WTC11 (cell line): Measurements from ENCODE around the gene MRE11. TPM values are rescaled to one million over a fixed set of nuclear protein-coding genes. Genes with fewer than 3 reads are reported as not detected.

Experiments
- ATAC-seq: fragments of 200-7000 bp; cut with Tn5 transposase; 2 replicates; pipeline ENCODE4 v1.10.0; 2021; ENCODE audit warnings: mild to moderate bottlenecking, moderate library complexity
- CTCF ChIA-PET: fragments of 300-600 bp; sonication (Branson Sonifier 250); formaldehyde crosslinking; loops from one replicate; lab custom pipeline; 2021; ENCODE audit warnings: antibody characterized with exemption; lab: Charles Lee
- POLR2A ChIA-PET: fragments of 350-600 bp; sonication (Branson Sonifier 250); formaldehyde crosslinking; loops from one replicate; lab custom pipeline; 2021; ENCODE audit warnings: antibody characterized with exemption; lab: Charles Lee
- DNase-seq: peaks from one replicate; pipeline ENCODE4 v3.0.0; 2021; ENCODE audit warnings: low spot score
- H3K27ac Mint-ChIP-seq: 2 replicates; pipeline ENCODE4 v1.8.0; 2021; ENCODE audit warnings: mixed read lengths
- H3K27me3 Mint-ChIP-seq: 2 replicates; pipeline ENCODE4 v1.8.0; 2021; ENCODE audit warnings: low read depth, mild to moderate bottlenecking, moderate library complexity, mixed read lengths
- H3K36me3 Mint-ChIP-seq: 2 replicates; pipeline ENCODE4 v1.8.0; 2021; ENCODE audit warnings: mixed read lengths
- H3K4me1 Mint-ChIP-seq: 2 replicates; pipeline ENCODE4 v1.8.0; 2022; ENCODE audit warnings: mixed read lengths
- H3K4me3 Mint-ChIP-seq: 2 replicates; pipeline ENCODE4 v1.8.0; 2021; ENCODE audit warnings: mild to moderate bottlenecking, moderate library complexity, mixed read lengths
- H3K9me3 Mint-ChIP-seq: 2 replicates; pipeline ENCODE4 v1.8.0; 2021; ENCODE audit warnings: mixed read lengths
- ATF1 ChIP-seq: sonication (generic); formaldehyde crosslinking; IDR thresholded peaks from 2 replicates; pipeline ENCODE4 v1.8.1; 2023; ENCODE audit warnings: mild to moderate bottlenecking, moderate library complexity, missing genetic modification reagents
- CREM ChIP-seq: sonication (generic); formaldehyde crosslinking; IDR thresholded peaks from 2 replicates; pipeline ENCODE4 v1.8.1; 2022; ENCODE audit warnings: mild to moderate bottlenecking, missing genetic modification reagents, moderate library complexity
- FOXJ3 ChIP-seq: sonication (generic); formaldehyde crosslinking; IDR thresholded peaks from 2 replicates; pipeline ENCODE4 v1.9.0; 2021; ENCODE audit warnings: missing genetic modification reagents, mild to moderate bottlenecking, borderline replicate concordance
- IRF2 ChIP-seq: sonication (generic); formaldehyde crosslinking; IDR thresholded peaks from 2 replicates; pipeline ENCODE4 v1.8.0; 2022; ENCODE audit warnings: low read depth, missing genetic modification reagents, borderline replicate concordance
- MXD4 ChIP-seq: fragments of 250-450 bp; sonication (Bioruptor Pico); IDR thresholded peaks from 2 replicates; pipeline ENCODE4 v1.8.0; 2021; ENCODE audit warnings: mild to moderate bottlenecking, moderate library complexity, borderline replicate concordance
- MYBL2 ChIP-seq: sonication (generic); formaldehyde crosslinking; IDR thresholded peaks from 2 replicates; pipeline ENCODE4 v1.8.1; 2023; ENCODE audit warnings: mild to moderate bottlenecking, moderate library complexity, missing genetic modification reagents
- SMAD3 ChIP-seq: sonication (generic); formaldehyde crosslinking; IDR thresholded peaks from 2 replicates; pipeline ENCODE4 v1.8.0; 2022; ENCODE audit warnings: missing genetic modification reagents, mild to moderate bottlenecking, borderline replicate concordance
- SP1 ChIP-seq: sonication (generic); formaldehyde crosslinking; conservative IDR thresholded peaks from 2 replicates; pipeline ENCODE4 v1.8.1; 2022; ENCODE audit warnings: missing genetic modification reagents
- ZNF138 ChIP-seq: sonication (generic); formaldehyde crosslinking; conservative IDR thresholded peaks from 2 replicates; pipeline ENCODE4 v1.8.1; 2022; ENCODE audit warnings: mild to moderate bottlenecking, moderate library complexity, missing genetic modification reagents
- ZNF232 ChIP-seq: sonication (generic); formaldehyde crosslinking; IDR thresholded peaks from 2 replicates; pipeline ENCODE4 v1.8.0; 2022; ENCODE audit warnings: mild to moderate bottlenecking, missing genetic modification reagents
- ZNF423 ChIP-seq: fragments of 250-450 bp; sonication (Bioruptor Pico); IDR thresholded peaks from 2 replicates; pipeline ENCODE4 v2.1.2; 2022; ENCODE audit warnings: mild to moderate bottlenecking, moderate library complexity
- total RNA-seq: library from RNA; stranded (reverse); gene quantifications from 3 replicates; pipeline ENCODE4 v1.2.3, GENCODE V29; 2021
- TF ChIP-seq, protein P1 (sequence below): sonication (generic); formaldehyde crosslinking; IDR thresholded peaks from 2 replicates; pipeline ENCODE4 v1.8.0; 2022; ENCODE audit warnings: mild to moderate bottlenecking, missing genetic modification reagents
- TF ChIP-seq, protein P2 (sequence below): sonication (generic); formaldehyde crosslinking; IDR thresholded peaks from 2 replicates; pipeline ENCODE4 v1.8.1; 2022; ENCODE audit warnings: mild to moderate bottlenecking, moderate library complexity, missing genetic modification reagents
- TF ChIP-seq, protein P3 (sequence below): fragments of 250-450 bp; sonication (Bioruptor Pico); IDR thresholded peaks from 2 replicates; pipeline ENCODE4 v1.9.0; 2021; ENCODE audit warnings: mild to moderate bottlenecking
- TF ChIP-seq, protein P4 (sequence below): sonication (generic); formaldehyde crosslinking; IDR thresholded peaks from 2 replicates; pipeline ENCODE4 v1.8.1; 2023; ENCODE audit warnings: mild to moderate bottlenecking, missing genetic modification reagents
- TF ChIP-seq, protein P5 (sequence below): sonication (generic); formaldehyde crosslinking; IDR thresholded peaks from 2 replicates; pipeline ENCODE4 v1.8.1; 2022; ENCODE audit warnings: low read depth, missing genetic modification reagents, borderline replicate concordance
- TF ChIP-seq, protein P6 (sequence below): sonication (generic); formaldehyde crosslinking; IDR thresholded peaks from 2 replicates; pipeline ENCODE4 v1.8.1; 2023; ENCODE audit warnings: mild to moderate bottlenecking, moderate library complexity, missing genetic modification reagents

MRE11 gene
- total RNA-seq, 1 experiment from 2014 or later: 34.3 TPM

DNA sequence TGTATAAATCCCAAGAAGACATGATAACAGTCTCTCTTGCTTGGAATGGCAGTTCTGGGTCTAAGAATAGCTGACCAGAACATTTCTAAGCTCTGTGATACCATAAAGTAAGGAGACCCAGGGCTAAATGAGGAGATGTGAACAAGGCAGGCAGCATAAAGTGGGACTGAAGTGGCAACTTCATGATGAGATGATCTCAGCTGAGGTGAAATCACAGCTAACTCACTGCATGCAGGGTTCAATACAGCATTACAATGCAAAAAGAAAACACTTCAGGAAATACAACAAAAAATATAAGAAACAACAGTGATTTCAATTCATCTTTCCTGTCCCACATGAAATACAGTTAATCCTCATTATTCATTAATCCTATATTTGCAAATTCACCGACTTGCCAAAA is 44.6 kb downstream of the MRE11 start:
- peaks cover 7% of the 10 kb centered on the region; the same call in 1 of the 2 replicates for H3K9me3 Mint-ChIP-seq
- ChIA-PET POLR2A (no interaction called here), CTCF (interaction anchor here (1.1 kb wide), 1 partner anchor 56 kb away, joined by 3 read pairs; no protein-coding TSS in a partner anchor)
- no peak for DNase-seq
- H3K27me3 Mint-ChIP-seq: no peaks in the 10 kb centered on the region
- peaks cover 28% of the 10 kb centered on the region for H3K36me3 Mint-ChIP-seq
- ATAC-seq: no peak
- no peak for TF ChIP-seq ATF1 (CRISPR knock-in tag)
- TF ChIP-seq, protein P1, sequence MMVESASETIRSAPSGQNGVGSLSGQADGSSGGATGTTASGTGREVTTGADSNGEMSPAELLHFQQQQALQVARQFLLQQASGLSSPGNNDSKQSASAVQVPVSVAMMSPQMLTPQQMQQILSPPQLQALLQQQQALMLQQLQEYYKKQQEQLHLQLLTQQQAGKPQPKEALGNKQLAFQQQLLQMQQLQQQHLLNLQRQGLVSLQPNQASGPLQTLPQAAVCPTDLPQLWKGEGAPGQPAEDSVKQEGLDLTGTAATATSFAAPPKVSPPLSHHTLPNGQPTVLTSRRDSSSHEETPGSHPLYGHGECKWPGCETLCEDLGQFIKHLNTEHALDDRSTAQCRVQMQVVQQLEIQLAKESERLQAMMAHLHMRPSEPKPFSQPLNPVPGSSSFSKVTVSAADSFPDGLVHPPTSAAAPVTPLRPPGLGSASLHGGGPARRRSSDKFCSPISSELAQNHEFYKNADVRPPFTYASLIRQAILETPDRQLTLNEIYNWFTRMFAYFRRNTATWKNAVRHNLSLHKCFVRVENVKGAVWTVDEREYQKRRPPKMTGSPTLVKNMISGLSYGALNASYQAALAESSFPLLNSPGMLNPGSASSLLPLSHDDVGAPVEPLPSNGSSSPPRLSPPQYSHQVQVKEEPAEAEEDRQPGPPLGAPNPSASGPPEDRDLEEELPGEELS (CRISPR knock-in tag): no peak
- TF ChIP-seq MXD4 (CRISPR knock-in tag): no peak
- TF ChIP-seq MYBL2 (CRISPR knock-in tag): no peak
- TF ChIP-seq CREM: no peak
- TF ChIP-seq, protein P2, sequence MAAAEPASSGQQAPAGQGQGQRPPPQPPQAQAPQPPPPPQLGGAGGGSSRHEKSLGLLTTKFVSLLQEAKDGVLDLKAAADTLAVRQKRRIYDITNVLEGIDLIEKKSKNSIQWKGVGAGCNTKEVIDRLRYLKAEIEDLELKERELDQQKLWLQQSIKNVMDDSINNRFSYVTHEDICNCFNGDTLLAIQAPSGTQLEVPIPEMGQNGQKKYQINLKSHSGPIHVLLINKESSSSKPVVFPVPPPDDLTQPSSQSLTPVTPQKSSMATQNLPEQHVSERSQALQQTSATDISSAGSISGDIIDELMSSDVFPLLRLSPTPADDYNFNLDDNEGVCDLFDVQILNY: no peak
- no peak for TF ChIP-seq ZNF423 (CRISPR knock-in tag)
- TF ChIP-seq, protein P3, sequence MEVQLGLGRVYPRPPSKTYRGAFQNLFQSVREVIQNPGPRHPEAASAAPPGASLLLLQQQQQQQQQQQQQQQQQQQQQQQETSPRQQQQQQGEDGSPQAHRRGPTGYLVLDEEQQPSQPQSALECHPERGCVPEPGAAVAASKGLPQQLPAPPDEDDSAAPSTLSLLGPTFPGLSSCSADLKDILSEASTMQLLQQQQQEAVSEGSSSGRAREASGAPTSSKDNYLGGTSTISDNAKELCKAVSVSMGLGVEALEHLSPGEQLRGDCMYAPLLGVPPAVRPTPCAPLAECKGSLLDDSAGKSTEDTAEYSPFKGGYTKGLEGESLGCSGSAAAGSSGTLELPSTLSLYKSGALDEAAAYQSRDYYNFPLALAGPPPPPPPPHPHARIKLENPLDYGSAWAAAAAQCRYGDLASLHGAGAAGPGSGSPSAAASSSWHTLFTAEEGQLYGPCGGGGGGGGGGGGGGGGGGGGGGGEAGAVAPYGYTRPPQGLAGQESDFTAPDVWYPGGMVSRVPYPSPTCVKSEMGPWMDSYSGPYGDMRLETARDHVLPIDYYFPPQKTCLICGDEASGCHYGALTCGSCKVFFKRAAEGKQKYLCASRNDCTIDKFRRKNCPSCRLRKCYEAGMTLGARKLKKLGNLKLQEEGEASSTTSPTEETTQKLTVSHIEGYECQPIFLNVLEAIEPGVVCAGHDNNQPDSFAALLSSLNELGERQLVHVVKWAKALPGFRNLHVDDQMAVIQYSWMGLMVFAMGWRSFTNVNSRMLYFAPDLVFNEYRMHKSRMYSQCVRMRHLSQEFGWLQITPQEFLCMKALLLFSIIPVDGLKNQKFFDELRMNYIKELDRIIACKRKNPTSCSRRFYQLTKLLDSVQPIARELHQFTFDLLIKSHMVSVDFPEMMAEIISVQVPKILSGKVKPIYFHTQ (CRISPR knock-in tag): no peak
- no peak for TF ChIP-seq ZNF138 (CRISPR knock-in tag)
- no peak for TF ChIP-seq FOXJ3
- TF ChIP-seq SP1 (CRISPR knock-in tag): no peak
- TF ChIP-seq, protein P4, sequence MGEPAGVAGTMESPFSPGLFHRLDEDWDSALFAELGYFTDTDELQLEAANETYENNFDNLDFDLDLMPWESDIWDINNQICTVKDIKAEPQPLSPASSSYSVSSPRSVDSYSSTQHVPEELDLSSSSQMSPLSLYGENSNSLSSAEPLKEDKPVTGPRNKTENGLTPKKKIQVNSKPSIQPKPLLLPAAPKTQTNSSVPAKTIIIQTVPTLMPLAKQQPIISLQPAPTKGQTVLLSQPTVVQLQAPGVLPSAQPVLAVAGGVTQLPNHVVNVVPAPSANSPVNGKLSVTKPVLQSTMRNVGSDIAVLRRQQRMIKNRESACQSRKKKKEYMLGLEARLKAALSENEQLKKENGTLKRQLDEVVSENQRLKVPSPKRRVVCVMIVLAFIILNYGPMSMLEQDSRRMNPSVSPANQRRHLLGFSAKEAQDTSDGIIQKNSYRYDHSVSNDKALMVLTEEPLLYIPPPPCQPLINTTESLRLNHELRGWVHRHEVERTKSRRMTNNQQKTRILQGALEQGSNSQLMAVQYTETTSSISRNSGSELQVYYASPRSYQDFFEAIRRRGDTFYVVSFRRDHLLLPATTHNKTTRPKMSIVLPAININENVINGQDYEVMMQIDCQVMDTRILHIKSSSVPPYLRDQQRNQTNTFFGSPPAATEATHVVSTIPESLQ (CRISPR knock-in tag): no peak
- TF ChIP-seq SMAD3: no peak
- TF ChIP-seq, protein P5, sequence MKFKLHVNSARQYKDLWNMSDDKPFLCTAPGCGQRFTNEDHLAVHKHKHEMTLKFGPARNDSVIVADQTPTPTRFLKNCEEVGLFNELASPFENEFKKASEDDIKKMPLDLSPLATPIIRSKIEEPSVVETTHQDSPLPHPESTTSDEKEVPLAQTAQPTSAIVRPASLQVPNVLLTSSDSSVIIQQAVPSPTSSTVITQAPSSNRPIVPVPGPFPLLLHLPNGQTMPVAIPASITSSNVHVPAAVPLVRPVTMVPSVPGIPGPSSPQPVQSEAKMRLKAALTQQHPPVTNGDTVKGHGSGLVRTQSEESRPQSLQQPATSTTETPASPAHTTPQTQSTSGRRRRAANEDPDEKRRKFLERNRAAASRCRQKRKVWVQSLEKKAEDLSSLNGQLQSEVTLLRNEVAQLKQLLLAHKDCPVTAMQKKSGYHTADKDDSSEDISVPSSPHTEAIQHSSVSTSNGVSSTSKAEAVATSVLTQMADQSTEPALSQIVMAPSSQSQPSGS: no peak
- TF ChIP-seq, protein P6, sequence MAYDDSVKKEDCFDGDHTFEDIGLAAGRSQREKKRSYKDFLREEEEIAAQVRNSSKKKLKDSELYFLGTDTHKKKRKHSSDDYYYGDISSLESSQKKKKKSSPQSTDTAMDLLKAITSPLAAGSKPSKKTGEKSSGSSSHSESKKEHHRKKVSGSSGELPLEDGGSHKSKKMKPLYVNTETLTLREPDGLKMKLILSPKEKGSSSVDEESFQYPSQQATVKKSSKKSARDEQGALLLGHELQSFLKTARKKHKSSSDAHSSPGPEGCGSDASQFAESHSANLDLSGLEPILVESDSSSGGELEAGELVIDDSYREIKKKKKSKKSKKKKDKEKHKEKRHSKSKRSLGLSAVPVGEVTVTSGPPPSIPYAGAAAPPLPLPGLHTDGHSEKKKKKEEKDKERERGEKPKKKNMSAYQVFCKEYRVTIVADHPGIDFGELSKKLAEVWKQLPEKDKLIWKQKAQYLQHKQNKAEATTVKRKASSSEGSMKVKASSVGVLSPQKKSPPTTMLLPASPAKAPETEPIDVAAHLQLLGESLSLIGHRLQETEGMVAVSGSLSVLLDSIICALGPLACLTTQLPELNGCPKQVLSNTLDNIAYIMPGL (CRISPR knock-in tag): no peak
- no peak for TF ChIP-seq ZNF232 (CRISPR knock-in tag)
- no peak for TF ChIP-seq IRF2 (CRISPR knock-in tag)
- H3K4me1 Mint-ChIP-seq: no peaks in the 10 kb centered on the region
- H3K4me3 Mint-ChIP-seq: no peak overlapping the region
- no peak overlapping the region for H3K27ac Mint-ChIP-seq
